OCI-LY1 (cell line): Measurements from ENCODE around the gene MAZ.

Source experiments
- EZH2 ChIP-seq: fragments of 200-600 bp; sonication (generic), shearing (Covaris generic); IDR thresholded peaks from 2 replicates; pipeline ENCODE4 v1.8.0; 2017; ENCODE audit warnings: borderline replicate concordance, mixed run types, mild to moderate bottlenecking, antibody characterized with exemption, low read length, moderate library complexity, mixed read lengths
- TF ChIP-seq, protein P1 (sequence below): fragments of 200-600 bp; sonication (generic), shearing (Covaris generic); IDR thresholded peaks from 2 replicates; pipeline ENCODE4 v1.5.1; 2017; ENCODE audit warnings: mild to moderate bottlenecking, antibody characterized with exemption, low read length, moderate library complexity, mixed read lengths

DNA sequence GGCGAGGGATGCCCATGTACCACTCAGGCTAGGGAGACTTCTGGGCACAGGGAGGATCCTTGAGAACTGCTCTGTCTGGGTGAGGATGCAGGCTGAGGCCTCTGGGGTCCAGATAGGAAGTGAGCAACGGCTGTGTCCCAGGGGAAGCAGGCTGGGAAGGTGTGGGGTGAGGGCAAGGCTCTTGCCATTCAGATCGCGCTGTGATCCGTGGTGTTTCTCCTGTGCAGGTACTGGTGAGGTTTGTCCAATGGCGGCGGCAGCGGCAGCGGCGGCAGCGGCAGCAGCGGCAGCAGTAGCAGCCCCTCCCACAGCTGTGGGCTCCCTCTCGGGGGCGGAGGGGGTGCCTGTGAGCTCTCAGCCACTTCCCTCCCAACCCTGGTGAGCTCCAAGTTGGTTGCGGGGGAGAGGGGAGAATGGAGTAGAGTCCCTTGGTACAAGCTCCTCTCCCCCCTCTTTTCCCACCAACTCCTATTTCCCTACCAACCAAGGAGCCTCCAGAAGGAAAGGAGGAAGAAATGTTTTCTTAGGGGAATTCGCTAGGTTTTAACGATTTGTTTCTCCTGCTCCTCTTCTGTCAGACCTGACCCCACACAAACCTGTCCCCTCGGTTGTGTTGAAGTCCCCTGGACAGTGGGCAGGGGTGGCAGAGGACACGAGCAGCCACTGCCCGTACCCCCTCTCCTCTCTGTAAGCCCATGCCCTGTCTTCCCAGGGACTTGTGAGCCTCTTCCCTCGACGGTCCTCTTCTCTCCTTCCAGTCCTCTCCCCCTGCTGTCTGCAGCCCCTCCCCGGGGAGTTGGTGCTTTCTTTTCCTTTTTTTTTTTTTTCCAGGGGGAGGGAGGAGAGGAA, 3.7 kb downstream of the MAZ start:
- TF ChIP-seq, protein P1, sequence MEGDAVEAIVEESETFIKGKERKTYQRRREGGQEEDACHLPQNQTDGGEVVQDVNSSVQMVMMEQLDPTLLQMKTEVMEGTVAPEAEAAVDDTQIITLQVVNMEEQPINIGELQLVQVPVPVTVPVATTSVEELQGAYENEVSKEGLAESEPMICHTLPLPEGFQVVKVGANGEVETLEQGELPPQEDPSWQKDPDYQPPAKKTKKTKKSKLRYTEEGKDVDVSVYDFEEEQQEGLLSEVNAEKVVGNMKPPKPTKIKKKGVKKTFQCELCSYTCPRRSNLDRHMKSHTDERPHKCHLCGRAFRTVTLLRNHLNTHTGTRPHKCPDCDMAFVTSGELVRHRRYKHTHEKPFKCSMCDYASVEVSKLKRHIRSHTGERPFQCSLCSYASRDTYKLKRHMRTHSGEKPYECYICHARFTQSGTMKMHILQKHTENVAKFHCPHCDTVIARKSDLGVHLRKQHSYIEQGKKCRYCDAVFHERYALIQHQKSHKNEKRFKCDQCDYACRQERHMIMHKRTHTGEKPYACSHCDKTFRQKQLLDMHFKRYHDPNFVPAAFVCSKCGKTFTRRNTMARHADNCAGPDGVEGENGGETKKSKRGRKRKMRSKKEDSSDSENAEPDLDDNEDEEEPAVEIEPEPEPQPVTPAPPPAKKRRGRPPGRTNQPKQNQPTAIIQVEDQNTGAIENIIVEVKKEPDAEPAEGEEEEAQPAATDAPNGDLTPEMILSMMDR, result no peak
- TF ChIP-seq EZH2, result no peak
